Transverse colon (tissue), 3 donors: ENCODE data around the gene SH2B3.

Experiments used
- EP300 ChIP-seq: sonication (generic); formaldehyde crosslinking; IDR thresholded peaks from one replicate; pipeline ENCODE4 v1.6.1; 2017; ENCODE audit warnings: antibody characterized with exemption, low read depth
- POLR2A ChIP-seq: fragments of 450-650 bp; IDR thresholded peaks from one replicate; pipeline ENCODE4 v1.6.1; 2016; ENCODE audit warnings: antibody characterized with exemption, mild to moderate bottlenecking, moderate library complexity
- TF ChIP-seq, protein P1 (sequence below), 5 experiments: fragments of 200-600 bp in 3 of 5; fragments of 450-650 bp in 2 of 5; sonication (generic) in 3 of 5; IDR thresholded peaks; 1 replicate in 2 of 5; 2 replicates in 3 of 5; pipeline ENCODE4 v1.5.1; 2016 to 2017; ENCODE audit warnings: antibody characterized with exemption in 5 of 5, inconsistent platforms in 3 of 5, mild to moderate bottlenecking in 2 of 5, moderate library complexity in 1 of 5

DNA sequence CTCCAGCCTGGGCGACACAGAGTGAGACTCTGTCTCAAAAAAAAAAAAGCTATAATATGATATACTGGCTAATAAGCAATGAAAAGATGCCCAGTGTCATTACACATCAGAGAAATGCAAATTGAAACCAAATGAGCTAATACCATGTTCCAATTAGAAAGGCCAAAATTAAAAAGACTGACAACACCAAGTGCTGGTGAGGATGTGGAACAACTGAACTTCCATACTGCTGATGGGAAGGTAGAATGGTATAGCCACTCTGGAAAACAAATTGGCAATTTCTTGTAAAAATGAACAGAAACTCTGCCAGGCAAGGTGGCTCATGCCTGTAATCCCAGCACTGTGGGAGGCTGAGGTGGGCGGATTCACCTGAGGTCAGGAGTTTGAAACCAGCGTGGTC lies 28.3 kb upstream of the SH2B3 start:
- no peak for TF ChIP-seq POLR2A
- TF ChIP-seq, protein P1, sequence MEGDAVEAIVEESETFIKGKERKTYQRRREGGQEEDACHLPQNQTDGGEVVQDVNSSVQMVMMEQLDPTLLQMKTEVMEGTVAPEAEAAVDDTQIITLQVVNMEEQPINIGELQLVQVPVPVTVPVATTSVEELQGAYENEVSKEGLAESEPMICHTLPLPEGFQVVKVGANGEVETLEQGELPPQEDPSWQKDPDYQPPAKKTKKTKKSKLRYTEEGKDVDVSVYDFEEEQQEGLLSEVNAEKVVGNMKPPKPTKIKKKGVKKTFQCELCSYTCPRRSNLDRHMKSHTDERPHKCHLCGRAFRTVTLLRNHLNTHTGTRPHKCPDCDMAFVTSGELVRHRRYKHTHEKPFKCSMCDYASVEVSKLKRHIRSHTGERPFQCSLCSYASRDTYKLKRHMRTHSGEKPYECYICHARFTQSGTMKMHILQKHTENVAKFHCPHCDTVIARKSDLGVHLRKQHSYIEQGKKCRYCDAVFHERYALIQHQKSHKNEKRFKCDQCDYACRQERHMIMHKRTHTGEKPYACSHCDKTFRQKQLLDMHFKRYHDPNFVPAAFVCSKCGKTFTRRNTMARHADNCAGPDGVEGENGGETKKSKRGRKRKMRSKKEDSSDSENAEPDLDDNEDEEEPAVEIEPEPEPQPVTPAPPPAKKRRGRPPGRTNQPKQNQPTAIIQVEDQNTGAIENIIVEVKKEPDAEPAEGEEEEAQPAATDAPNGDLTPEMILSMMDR (IDR thresholded peaks at IDR 0.05) = no peak
- no peak for TF ChIP-seq EP300
